HEK293 (cell line): ENCODE measurements around the gene ABHD17A.

Experiments
- GFI1B ChIP-seq: fragments of 450-650 bp; formaldehyde crosslinking; IDR thresholded peaks from 2 replicates; pipeline ENCODE4 v1.5.1; 2016; ENCODE audit warnings: missing biosample characterization, missing genetic modification characterization
- GLIS2 ChIP-seq: fragments of 450-650 bp; formaldehyde crosslinking; IDR thresholded peaks from 2 replicates; pipeline ENCODE4 v1.5.1; 2016; ENCODE audit warnings: missing biosample characterization, missing genetic modification characterization
- SP2 ChIP-seq: fragments of 450-650 bp; formaldehyde crosslinking; IDR thresholded peaks from 2 replicates; pipeline ENCODE4 v1.5.1; 2016; ENCODE audit warnings: missing biosample characterization, missing genetic modification characterization
- SP3 ChIP-seq: fragments of 450-650 bp; formaldehyde crosslinking; IDR thresholded peaks from 2 replicates; pipeline ENCODE4 v1.5.1; 2016; ENCODE audit warnings: missing biosample characterization, missing genetic modification characterization
- ZFP69B ChIP-seq: fragments of 450-650 bp; formaldehyde crosslinking; IDR thresholded peaks from 2 replicates; pipeline ENCODE4 v1.5.1; 2016; ENCODE audit warnings: missing biosample characterization, missing genetic modification characterization
- ZIC2 ChIP-seq: fragments of 450-650 bp; formaldehyde crosslinking; IDR thresholded peaks from 2 replicates; pipeline ENCODE4 v1.5.1; 2016; ENCODE audit warnings: missing biosample characterization, missing genetic modification characterization
- ZNF132 ChIP-seq: fragments of 450-650 bp; formaldehyde crosslinking; IDR thresholded peaks from 2 replicates; pipeline ENCODE4 v1.5.1; 2017; ENCODE audit warnings: missing biosample characterization, missing genetic modification characterization, borderline replicate concordance
- ZNF19 ChIP-seq: fragments of 450-650 bp; formaldehyde crosslinking; IDR thresholded peaks from 2 replicates; pipeline ENCODE4; 2016; ENCODE audit warnings: missing biosample characterization, missing genetic modification characterization, low read depth
- ZNF274 ChIP-seq, 2 experiments: fragments of 200-500 bp in 1 of 2; fragments of 450-650 bp in 1 of 2; sonication (Bioruptor generic) in 1 of 2; formaldehyde crosslinking in 1 of 2; IDR thresholded peaks; 2 replicates each; pipeline versions ENCODE4 v1.5.1 to v1.6.1; 2014 to 2016; ENCODE audit warnings: borderline replicate concordance in 1 of 2, inconsistent platforms in 1 of 2, low read length in 1 of 2, missing biosample characterization in 1 of 2, missing genetic modification characterization in 1 of 2
- ZNF514 ChIP-seq: fragments of 450-650 bp; formaldehyde crosslinking; IDR thresholded peaks from 2 replicates; pipeline ENCODE4 v1.5.1; 2016; ENCODE audit warnings: missing biosample characterization, missing genetic modification characterization
- ZNF558 ChIP-seq: fragments of 450-650 bp; formaldehyde crosslinking; IDR thresholded peaks from 2 replicates; pipeline ENCODE4 v1.5.1; 2016; ENCODE audit warnings: missing biosample characterization, missing genetic modification characterization
- ZNF560 ChIP-seq: fragments of 450-650 bp; formaldehyde crosslinking; IDR thresholded peaks from 2 replicates; pipeline ENCODE4 v1.5.1; 2017; ENCODE audit warnings: missing biosample characterization, missing genetic modification characterization, borderline replicate concordance
- ZNF629 ChIP-seq: fragments of 450-650 bp; formaldehyde crosslinking; IDR thresholded peaks from 2 replicates; pipeline ENCODE4 v1.5.1; 2017; ENCODE audit warnings: missing biosample characterization, missing genetic modification characterization
- ZNF654 ChIP-seq: fragments of 450-650 bp; formaldehyde crosslinking; IDR thresholded peaks from 2 replicates; pipeline ENCODE4 v1.5.1; 2016; ENCODE audit warnings: low read depth, missing biosample characterization, missing genetic modification characterization
- ZNF76 ChIP-seq: fragments of 450-650 bp; formaldehyde crosslinking; IDR thresholded peaks from 2 replicates; pipeline ENCODE4; 2016; ENCODE audit warnings: low read depth, missing biosample characterization, missing genetic modification characterization, borderline replicate concordance
- TF ChIP-seq, protein P1 (sequence below): fragments of 450-650 bp; formaldehyde crosslinking; IDR thresholded peaks from 2 replicates; pipeline ENCODE4 v1.5.1; 2016; ENCODE audit warnings: missing biosample characterization, missing genetic modification characterization, borderline replicate concordance
- TF ChIP-seq, protein P2 (sequence below): fragments of 450-650 bp; formaldehyde crosslinking; IDR thresholded peaks from 2 replicates; pipeline ENCODE4 v1.5.1; 2016; ENCODE audit warnings: missing biosample characterization, missing genetic modification characterization
- TF ChIP-seq, protein P3 (sequence below): fragments of 450-650 bp; formaldehyde crosslinking; optimal IDR thresholded peaks from 2 replicates; pipeline ENCODE3; 2016; ENCODE audit warnings: missing biosample characterization, mild to moderate bottlenecking, missing genetic modification characterization
- TF ChIP-seq, protein P4 (sequence below): fragments of 450-650 bp; formaldehyde crosslinking; IDR thresholded peaks from 2 replicates; pipeline ENCODE4 v1.5.1; 2016; ENCODE audit warnings: missing biosample characterization, missing genetic modification characterization
- TF ChIP-seq, protein P5 (sequence below): fragments of 450-650 bp; formaldehyde crosslinking; IDR thresholded peaks from 2 replicates; pipeline ENCODE4 v1.5.1; 2016; ENCODE audit warnings: missing biosample characterization, missing genetic modification characterization, borderline replicate concordance
- TF ChIP-seq, protein P6 (sequence below): fragments of 450-650 bp; formaldehyde crosslinking; conservative IDR thresholded peaks from 2 replicates; pipeline ENCODE4 v1.5.1; 2016; ENCODE audit warnings: low read depth, missing biosample characterization, missing genetic modification characterization

The ABHD17A gene

DNA sequence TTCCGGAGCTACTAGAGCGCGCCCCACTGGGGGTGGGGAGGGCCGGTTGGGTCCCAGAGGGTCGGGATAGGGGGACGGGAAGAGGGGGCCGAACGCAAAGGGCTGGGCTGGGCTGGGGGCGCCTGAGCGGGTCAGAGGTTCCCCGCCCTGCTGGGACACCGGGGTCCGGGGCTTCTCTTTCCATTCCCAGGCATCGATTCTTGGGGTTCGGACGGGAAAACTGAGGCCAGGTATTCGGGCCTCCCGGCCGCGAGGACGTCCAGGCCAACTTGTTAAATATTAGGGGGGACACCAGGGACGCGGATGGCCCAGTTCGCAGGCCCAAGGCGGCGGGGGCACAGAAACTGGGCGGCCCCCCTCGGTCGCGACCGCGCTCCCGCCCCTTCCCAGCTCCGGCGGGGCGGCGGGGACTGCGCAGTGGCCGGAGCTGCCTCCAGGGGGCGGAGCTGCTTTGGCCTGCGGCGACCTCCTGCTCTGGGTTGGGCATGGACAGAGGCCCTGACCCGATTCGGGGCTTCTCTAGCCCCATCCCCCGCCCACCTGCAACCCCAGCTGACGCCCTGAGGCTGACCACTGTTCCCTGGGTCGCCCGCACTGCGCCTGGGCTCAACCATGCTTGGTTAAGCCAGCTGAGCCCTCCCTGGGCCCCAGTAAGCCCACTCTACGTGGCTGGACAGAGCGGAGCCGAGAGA is 20.7 kb downstream of the ABHD17A start (continued):
- TF ChIP-seq, protein P1, sequence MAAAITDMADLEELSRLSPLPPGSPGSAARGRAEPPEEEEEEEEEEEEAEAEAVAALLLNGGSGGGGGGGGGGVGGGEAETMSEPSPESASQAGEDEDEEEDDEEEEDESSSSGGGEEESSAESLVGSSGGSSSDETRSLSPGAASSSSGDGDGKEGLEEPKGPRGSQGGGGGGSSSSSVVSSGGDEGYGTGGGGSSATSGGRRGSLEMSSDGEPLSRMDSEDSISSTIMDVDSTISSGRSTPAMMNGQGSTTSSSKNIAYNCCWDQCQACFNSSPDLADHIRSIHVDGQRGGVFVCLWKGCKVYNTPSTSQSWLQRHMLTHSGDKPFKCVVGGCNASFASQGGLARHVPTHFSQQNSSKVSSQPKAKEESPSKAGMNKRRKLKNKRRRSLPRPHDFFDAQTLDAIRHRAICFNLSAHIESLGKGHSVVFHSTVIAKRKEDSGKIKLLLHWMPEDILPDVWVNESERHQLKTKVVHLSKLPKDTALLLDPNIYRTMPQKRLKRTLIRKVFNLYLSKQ (tag by site-specific recombination): no peak
- TF ChIP-seq ZIC2 (tag by site-specific recombination): no peak
- TF ChIP-seq ZNF274 (IDR thresholded peaks at IDR 0.05; ENCODE audit: low read length): no peak
- no peak for TF ChIP-seq ZNF274 (tag by site-specific recombination; IDR thresholded peaks at IDR 0.05; ENCODE audit: borderline replicate concordance)
- no peak for TF ChIP-seq ZNF560 (tag by site-specific recombination)
- TF ChIP-seq ZNF654 (tag by site-specific recombination): no peak
- TF ChIP-seq, protein P2, sequence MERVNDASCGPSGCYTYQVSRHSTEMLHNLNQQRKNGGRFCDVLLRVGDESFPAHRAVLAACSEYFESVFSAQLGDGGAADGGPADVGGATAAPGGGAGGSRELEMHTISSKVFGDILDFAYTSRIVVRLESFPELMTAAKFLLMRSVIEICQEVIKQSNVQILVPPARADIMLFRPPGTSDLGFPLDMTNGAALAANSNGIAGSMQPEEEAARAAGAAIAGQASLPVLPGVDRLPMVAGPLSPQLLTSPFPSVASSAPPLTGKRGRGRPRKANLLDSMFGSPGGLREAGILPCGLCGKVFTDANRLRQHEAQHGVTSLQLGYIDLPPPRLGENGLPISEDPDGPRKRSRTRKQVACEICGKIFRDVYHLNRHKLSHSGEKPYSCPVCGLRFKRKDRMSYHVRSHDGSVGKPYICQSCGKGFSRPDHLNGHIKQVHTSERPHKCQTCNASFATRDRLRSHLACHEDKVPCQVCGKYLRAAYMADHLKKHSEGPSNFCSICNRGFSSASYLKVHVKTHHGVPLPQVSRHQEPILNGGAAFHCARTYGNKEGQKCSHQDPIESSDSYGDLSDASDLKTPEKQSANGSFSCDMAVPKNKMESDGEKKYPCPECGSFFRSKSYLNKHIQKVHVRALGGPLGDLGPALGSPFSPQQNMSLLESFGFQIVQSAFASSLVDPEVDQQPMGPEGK (tag by site-specific recombination): peak; percentile 86
- TF ChIP-seq ZNF132: no peak
- TF ChIP-seq, protein P3, sequence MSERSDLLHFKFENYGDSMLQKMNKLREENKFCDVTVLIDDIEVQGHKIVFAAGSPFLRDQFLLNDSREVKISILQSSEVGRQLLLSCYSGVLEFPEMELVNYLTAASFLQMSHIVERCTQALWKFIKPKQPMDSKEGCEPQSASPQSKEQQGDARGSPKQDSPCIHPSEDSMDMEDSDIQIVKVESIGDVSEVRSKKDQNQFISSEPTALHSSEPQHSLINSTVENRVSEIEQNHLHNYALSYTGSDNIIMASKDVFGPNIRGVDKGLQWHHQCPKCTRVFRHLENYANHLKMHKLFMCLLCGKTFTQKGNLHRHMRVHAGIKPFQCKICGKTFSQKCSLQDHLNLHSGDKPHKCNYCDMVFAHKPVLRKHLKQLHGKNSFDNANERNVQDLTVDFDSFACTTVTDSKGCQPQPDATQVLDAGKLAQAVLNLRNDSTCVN (tag by site-specific recombination): peak; percentile 76
- TF ChIP-seq, protein P4, sequence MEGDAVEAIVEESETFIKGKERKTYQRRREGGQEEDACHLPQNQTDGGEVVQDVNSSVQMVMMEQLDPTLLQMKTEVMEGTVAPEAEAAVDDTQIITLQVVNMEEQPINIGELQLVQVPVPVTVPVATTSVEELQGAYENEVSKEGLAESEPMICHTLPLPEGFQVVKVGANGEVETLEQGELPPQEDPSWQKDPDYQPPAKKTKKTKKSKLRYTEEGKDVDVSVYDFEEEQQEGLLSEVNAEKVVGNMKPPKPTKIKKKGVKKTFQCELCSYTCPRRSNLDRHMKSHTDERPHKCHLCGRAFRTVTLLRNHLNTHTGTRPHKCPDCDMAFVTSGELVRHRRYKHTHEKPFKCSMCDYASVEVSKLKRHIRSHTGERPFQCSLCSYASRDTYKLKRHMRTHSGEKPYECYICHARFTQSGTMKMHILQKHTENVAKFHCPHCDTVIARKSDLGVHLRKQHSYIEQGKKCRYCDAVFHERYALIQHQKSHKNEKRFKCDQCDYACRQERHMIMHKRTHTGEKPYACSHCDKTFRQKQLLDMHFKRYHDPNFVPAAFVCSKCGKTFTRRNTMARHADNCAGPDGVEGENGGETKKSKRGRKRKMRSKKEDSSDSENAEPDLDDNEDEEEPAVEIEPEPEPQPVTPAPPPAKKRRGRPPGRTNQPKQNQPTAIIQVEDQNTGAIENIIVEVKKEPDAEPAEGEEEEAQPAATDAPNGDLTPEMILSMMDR (tag by site-specific recombination): peak; percentile 92
- TF ChIP-seq, protein P5, sequence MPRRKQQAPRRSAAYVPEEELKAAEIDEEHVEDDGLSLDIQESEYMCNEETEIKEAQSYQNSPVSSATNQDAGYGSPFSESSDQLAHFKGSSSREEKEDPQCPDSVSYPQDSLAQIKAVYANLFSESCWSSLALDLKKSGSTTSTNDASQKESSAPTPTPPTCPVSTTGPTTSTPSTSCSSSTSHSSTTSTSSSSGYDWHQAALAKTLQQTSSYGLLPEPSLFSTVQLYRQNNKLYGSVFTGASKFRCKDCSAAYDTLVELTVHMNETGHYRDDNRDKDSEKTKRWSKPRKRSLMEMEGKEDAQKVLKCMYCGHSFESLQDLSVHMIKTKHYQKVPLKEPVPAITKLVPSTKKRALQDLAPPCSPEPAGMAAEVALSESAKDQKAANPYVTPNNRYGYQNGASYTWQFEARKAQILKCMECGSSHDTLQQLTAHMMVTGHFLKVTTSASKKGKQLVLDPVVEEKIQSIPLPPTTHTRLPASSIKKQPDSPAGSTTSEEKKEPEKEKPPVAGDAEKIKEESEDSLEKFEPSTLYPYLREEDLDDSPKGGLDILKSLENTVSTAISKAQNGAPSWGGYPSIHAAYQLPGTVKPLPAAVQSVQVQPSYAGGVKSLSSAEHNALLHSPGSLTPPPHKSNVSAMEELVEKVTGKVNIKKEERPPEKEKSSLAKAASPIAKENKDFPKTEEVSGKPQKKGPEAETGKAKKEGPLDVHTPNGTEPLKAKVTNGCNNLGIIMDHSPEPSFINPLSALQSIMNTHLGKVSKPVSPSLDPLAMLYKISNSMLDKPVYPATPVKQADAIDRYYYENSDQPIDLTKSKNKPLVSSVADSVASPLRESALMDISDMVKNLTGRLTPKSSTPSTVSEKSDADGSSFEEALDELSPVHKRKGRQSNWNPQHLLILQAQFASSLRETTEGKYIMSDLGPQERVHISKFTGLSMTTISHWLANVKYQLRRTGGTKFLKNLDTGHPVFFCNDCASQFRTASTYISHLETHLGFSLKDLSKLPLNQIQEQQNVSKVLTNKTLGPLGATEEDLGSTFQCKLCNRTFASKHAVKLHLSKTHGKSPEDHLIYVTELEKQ (tag by site-specific recombination): no peak
- 0 out of 2 replicates have a peak, but pooled peaks have one; percentile 27 for TF ChIP-seq GLIS2 (tag by site-specific recombination)
- TF ChIP-seq, protein P6, sequence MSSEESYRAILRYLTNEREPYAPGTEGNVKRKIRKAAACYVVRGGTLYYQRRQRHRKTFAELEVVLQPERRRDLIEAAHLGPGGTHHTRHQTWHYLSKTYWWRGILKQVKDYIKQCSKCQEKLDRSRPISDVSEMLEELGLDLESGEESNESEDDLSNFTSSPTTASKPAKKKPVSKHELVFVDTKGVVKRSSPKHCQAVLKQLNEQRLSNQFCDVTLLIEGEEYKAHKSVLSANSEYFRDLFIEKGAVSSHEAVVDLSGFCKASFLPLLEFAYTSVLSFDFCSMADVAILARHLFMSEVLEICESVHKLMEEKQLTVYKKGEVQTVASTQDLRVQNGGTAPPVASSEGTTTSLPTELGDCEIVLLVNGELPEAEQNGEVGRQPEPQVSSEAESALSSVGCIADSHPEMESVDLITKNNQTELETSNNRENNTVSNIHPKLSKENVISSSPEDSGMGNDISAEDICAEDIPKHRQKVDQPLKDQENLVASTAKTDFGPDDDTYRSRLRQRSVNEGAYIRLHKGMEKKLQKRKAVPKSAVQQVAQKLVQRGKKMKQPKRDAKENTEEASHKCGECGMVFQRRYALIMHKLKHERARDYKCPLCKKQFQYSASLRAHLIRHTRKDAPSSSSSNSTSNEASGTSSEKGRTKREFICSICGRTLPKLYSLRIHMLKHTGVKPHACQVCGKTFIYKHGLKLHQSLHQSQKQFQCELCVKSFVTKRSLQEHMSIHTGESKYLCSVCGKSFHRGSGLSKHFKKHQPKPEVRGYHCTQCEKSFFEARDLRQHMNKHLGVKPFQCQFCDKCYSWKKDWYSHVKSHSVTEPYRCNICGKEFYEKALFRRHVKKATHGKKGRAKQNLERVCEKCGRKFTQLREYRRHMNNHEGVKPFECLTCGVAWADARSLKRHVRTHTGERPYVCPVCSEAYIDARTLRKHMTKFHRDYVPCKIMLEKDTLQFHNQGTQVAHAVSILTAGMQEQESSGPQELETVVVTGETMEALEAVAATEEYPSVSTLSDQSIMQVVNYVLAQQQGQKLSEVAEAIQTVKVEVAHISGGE (tag by site-specific recombination): peak; percentile 25; the same call in 1 of the 2 replicates
- TF ChIP-seq ZNF514 (tag by site-specific recombination): no peak
- no peak for TF ChIP-seq ZNF19 (tag by site-specific recombination)
- TF ChIP-seq ZNF629: peak; percentile 15; the same call in 1 of the 2 replicates
- TF ChIP-seq SP3 (tag by site-specific recombination): peak; percentile 64
- peak; percentile 24 for TF ChIP-seq SP2
- peak; percentile 12; the same call in 1 of the 2 replicates for TF ChIP-seq ZNF76 (tag by site-specific recombination)
- TF ChIP-seq ZNF558 (tag by site-specific recombination): no peak
- 0 out of 2 replicates have a peak, but pooled peaks have one; percentile 11 for TF ChIP-seq ZFP69B (tag by site-specific recombination)
- TF ChIP-seq GFI1B (tag by site-specific recombination): no peak
